Fibroblast of gingiva (primary cell): ENCODE measurements around the gene GOLGA8T.
"Not testable (repeated sequence)": the region's sequence is repeated elsewhere in the genome, so short reads cannot be mapped to it uniquely, and the experiment has no call there.

Experiments
- DNase-seq: peaks from one replicate; pipeline ENCODE4 v3.0.0-alpha.2; 2011; ENCODE audit warnings: low read depth

The GOLGA8T gene, protein sequence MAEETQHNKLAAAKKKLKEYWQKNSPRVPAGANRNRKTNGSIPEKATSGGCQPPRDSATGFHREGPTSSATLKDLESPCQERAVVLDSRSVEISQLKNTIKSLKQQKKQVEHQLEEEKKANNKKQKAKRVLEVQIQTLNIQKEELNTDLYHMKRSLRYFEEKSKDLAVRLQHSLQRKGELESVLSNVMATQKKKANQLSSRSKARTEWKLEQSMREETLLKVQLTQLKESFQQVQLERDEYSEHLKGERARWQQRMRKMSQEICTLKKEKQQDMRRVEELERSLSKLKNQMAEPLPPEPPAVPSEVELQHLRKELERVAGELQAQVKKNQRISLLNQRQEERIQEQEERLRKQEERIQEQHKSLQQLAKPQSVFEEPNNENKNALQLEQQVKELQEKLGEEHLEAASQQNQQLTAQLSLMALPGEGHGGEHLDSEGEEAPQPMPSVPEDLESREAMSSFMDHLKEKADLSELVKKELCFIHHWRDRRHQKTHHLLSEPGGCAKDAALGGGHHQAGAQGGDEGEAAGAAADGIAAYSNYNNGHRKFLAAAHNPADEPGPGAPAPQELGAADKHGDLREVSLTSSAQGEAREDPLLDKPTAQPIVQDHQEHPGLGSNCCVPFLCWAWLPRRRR

DNA sequence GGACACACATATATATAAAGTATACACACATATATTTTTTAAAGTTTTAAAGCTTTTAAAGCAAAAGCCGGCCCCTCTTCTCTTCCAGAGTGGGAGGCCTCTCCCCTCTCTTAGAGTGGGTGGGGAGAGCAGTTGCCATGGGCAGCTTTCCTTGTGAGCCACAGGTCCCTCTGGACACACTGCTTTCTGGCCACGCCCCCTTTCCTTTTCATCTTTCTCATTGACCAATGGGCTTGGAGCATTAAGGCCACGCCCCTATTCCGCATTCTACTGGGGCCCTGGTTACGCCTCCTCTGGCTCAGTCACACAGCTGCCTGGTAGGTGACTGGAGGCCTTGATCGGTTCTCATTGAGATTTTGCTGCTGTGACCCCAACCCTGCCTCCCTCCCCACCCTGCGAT, at the start of gene GOLGA8T:
Gene GOLGA8T (plus strand): TSS at position 301 of the 400 bp plus-strand sequence. CDS start 98 bp downstream, at position 399.
- DNase-seq = not testable (repeated sequence)

DNA sequence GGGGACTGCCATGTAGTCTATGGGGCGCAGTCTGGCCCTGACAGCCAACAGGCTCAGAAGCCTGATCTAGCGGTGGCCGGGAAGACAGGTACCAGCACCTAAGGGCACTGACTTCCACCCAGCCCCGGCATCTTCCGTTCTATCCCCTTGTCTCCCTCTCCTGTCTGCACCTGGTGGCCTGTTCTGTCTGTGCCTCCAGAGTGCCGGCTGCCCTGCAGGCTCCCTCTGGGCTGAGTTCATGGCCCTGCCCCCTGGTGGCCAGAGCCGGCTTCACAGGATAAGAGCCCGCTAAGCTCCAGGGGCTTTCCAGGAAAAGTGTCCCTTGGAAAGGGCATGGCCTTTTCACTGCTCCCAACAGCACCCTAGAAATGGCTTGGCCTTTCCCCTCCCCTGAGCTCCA, 37.0 kb upstream of the GOLGA8T start:
- DNase-seq = not testable (repeated sequence)

DNA sequence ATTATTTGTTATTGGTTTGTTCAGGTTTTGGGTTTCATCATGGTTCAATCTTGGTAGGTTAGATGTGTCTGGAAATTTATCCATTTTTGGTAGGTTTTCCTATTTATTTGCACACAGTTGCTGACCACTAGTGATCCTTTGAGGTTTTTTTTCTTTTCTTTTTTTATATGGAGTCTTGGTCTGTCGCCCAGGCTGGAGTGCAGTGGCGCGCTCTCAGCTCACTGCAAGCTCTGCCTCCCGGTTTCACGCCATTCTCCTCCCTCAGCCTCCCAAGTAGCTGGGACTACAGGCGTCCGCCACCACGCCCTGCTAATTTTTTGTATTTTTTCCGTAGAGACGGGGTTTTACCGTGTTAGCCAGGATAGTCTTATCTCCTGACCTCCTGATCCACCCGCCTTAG, 32.0 kb upstream of the GOLGA8T start:
- not testable (repeated sequence) for DNase-seq

DNA sequence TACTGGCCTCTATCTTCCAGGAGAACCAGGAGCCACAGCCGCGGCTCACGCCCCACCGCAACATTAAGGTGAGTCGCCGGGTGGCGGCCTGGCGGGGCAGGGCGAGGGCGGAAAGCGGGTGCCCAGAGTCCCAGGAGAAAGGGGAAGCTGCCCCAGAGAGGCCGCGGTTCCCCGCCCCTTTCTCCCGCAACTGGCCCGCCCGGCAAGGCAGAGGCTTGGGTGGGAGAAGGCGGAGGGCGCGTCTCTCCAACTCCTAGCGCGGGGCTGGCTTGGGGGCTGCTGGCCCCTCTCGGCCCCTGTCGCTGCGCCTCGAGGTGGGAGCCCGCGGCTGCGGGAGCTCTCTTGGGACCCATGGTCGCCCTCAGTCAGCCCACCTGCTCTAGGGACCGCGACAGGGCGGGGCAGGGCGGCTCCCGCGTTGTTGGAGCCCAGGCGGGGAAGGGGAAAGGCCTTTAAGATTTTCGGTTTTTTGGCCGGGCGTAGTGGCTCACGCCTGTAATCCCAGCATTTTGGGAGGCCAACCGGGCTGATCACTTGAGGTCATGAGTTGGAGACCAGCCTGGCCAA, 30.8 kb upstream of the GOLGA8T start:
- DNase-seq = not testable (repeated sequence)

DNA sequence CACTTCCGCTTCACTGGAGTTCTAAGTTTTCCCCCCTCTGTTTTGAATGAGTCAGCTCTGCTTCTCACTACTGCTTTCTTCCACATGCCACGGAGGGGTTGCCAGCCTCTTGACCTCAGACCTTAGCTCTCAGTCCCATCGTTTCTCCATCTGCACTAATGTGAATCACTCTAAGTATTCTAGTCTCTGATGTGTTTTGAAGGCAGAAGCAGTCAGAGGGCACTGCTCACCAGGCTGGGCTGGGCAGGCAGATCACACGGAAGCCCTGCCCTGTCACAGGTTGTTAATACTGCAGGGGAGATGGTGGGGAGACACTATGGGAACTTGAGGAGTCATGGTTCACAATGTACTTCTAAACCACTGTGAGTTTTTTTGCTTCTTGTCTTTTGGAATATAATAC, 24.3 kb upstream of the GOLGA8T start:
- not testable (repeated sequence) for DNase-seq

DNA sequence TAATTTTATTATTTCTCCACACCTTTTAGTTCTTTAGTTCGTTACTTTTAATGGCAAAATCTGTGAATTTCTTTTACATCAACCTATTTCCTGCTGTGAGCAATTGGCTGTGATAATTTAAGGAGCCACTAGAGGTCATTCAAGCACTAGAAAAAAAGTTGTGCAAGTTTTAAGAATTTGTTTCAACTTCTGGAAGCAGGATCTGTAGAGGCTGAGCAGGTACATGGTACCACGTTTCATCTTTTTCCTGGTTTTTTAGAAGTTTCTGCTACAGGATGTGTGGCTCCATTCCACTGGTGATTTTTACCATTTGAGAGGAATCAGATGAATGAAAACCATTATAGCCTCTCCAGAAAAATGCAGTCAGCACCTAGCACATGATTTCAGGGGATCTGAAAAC, 4.8 kb upstream of the GOLGA8T start:
- not testable (repeated sequence) for DNase-seq

DNA sequence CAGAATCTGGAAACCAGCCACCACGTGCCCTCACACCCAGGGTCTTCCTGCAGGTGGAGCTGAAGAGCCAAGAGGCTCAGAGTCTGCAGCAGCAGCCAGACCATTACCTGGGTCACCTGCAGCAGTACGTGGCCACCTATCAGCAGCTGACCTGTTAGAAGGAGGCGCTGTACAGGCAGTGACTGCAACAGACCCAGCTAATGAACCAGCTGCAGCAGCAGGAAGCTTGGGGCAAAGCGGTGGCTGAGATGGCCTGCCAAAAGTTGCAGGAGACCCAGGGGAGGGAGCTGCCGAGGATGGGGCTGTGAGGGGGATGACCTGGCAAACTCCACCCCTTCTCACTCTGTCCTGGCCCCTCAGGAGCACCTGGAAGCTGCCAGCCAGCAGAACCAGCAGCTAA, 8.4 kb downstream of the GOLGA8T start:
- DNase-seq = not testable (repeated sequence)

DNA sequence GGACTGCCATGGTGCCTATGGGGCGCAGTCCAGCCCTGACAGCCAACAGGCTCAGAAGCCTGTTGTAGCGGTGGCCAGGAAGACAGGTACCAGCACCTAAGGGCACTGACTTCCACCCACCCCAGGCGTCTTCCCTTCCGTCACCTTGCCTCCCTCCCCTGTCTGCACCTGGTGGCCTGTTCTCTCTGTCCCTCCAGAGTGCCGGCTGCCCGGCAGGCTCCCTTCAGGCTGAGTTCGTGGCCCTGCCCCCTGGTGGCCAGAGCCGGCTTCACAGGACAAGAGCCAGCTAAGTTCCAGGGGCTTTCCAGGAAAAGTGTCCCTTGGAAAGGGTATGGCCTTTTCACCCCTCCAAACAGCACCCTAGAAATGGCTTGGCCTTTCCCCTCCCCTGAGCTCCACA, 15.0 kb downstream of the GOLGA8T start:
- not testable (repeated sequence) for DNase-seq

DNA sequence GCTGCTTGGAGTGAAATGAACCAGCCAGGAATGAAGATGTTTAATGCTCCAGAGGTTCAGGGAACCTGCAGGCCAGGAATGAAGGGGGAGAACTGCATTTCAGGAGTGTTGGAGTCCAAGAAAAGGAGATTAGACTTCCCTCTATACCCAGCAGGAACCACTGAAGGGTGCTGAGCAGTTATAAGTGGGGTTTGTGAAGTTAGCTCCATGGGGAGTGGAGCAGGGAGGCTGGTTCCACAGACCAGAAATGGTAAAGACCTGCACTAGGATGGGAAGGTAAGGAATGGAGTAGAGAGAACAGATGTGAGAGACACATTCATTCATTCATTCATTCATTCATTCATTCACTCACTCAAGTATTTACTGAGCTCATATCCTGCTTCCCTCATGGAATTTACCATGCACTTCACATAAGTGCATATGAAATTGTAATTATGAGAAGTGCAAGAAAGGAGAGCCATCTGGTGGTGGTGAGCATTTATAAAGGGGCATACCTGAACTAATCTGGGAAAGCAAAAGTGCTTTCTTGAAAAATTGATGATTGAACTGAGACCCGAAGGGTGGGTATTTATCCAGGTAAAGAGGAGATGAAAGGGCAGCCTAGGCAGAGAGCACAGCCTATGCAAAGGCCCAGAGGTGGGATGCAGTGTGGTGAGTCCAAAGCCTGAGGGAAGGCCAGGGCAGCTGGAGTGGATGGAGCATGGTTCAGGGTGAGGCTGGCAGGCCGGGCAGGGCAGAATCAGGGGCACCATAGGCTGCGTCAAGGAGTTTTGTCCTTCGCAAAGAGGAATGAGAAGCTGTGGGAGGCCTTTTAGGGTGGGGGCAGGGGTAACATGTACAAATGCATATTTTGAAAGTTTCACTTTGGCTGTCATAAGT, 27.9 kb downstream of the GOLGA8T start:
- not testable (repeated sequence) for DNase-seq

DNA sequence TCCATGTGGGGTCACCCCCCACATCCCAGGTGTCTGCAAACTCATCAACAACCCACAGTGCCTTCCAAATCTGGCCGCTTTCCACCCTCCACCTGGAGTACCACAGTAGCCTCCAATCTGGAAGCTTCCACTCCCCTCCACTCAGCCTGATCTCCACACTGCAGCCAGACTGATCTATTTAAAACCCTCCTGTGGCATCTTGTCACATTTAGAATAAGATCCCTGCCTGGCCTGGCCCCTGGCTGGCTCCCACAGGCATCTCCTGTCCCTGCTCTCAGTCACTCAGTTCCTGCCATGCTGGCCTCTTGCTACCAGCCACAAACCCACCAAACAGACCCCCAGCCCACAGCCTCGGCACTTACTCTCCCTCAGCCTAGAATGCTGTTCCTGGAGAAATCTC, 28.9 kb downstream of the GOLGA8T start:
- DNase-seq = not testable (repeated sequence)

DNA sequence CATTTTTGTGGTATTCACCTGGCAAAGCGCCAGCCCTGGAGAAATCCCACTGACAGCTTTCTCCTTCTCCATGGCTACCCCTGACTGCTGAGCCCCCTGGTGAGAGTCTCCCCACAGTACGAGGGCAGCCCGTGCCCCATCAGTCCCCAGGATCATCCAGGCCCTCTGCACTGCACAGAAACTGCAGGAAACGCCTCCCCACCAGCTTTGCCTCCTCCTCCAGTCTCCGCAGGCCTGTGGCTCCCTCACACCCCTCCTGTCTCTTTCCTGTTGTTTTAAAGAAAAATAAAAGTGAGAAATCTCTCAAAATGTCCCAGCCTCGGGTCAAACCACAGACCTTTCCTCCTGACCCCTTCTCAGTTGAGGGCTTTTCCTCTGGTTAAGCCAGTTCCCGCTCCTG, 29.4 kb downstream of the GOLGA8T start:
- DNase-seq = not testable (repeated sequence)

DNA sequence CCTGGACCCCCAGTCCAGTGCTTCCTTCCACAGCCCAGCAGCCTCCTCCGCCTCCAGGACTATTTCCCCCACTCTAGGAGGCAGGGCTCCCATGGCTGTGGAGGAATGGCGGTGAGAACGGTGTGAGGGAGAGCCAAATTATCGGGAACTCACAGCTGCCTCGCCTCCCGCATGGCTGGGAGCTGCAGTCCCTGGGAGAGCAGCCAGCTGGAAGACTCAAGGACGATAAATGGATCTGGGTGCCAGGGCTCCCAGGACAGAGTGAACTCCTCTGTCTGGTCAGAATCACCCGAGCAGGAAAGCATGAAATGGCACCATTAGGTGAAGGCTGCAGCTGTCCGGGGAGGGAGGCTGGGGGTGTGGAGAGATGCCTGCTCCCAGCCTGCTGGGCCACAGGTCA, 32.6 kb downstream of the GOLGA8T start:
- not testable (repeated sequence) for DNase-seq

DNA sequence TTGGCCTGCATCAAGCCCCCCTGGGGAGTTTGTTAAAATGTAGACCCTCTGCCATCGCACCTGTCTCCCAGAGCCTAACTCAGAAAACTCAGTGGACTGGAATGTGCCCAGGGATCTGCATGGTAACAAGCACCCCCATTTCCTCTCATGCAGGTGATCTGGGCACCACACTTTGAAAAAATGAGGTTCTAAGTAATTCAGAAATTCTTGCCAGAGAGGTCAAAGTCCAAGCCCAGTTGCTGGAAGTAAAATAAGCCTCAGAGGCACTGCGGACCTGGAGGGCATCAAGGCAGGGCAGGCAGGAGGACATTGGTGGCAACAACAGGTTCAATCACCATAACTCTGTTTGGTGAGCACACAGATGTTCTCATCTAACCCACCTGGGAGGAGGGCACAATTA, 33.0 kb downstream of the GOLGA8T start:
- not testable (repeated sequence) for DNase-seq

DNA sequence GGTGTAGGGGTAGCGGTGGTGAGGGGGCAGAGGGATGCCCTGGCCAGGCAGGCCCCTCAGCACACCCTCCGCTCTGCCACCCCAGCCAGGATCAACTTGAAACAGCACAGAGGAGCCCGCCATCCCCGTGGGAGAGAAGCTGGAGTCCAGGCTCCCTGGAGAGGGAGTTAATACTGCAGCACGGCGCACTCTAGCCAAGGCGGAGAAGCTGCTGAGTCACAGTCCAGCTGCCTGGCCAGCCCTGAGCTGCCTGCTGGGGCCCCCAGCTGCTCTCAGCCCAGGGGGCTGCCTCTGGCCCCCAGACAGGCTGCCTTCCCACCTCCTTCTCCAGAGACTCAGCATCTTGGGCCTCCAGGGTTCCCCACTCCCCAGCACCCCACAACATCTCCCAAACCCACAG, 36.6 kb downstream of the GOLGA8T start:
- DNase-seq = not testable (repeated sequence)

DNA sequence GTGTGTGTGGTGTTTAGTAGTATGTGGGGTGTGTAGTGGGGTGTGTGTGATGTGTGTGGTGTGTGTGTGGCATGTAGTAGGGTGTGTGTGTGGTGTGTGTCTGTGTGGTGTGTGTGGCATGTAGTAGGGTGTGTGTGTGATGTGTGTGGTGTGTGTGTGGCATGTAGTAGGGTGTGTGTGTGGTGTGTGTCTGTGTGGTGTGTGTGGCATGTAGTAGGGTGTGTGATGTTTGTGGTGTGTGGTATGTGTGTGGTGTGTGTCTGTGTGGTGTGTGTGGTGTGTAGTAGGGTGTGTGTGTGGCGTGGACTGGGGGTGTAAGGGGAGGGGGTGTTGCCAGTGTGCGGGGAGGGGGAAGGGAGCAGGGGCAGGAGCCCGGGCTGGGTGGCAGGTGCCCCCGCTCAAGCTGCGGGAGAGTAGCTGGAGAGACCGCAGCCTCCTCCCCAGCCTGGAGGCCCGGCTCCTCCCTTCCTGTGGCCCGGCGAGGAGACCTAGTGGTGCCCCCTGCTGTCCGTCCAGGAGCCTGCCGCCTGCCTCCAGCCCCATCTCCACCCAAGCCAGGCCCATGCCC, 38.3 kb downstream of the GOLGA8T start:
- peak; percentile 1 for DNase-seq

DNA sequence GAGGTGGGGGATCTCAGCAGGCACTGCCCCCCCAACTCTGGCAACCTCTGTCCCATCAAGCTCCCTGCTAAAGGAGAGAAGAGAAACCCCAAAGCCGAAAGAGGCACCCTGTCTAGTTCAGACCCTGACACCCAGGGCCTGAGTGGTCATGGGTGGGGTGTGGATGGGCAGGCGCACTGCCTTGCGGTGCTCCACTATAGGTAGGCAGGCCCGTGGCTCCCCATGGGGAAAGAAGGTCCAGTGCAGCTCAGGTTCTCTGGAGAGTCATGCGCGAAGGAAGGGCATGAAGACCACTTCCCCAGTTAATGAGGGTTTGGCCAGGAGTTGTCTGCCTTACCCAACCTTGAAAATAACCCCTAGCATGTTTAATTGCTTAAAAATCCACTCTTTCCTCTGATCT, 40.4 kb downstream of the GOLGA8T start:
- not testable (repeated sequence) for DNase-seq

DNA sequence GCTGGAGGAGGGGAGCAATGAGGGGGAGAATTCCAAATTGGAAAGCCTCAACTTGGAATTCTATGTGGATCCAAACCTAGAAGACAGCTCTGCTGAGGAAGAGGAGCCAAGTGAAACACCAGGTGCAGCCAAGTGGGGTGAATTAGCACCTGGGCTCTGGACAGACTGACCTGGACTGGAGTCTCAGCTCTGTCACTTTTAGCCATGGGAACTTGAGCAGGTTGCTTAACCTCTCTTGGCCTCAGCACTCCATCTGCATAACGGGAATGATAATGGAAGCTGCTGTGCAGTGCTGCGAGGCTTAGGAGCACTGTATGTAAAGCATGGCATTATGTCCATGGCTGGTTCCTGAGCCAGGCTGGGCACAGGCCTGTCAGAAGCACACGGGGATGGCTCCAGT, 41.8 kb downstream of the GOLGA8T start:
- DNase-seq = not testable (repeated sequence)

DNA sequence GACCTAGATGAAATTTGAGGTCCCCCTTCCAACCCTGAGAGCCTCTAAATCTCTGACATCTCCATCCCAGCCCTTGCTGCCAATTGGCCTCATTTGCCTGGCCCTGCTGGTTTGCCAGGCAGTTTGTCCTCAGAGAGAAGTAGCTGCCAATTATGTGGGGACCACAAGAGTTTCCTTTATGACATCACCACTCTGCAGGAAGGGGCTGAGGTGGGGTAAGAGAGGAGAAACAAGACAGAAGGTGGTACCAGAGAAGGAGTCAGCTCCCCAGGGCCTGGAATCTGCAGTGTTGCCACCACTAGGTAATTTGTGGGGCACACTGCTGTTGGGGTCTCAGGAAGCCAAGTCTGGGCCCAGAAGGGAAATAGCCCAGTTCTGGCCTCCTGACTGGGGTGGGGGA, 45.0 kb downstream of the GOLGA8T start:
- not testable (repeated sequence) for DNase-seq

DNA sequence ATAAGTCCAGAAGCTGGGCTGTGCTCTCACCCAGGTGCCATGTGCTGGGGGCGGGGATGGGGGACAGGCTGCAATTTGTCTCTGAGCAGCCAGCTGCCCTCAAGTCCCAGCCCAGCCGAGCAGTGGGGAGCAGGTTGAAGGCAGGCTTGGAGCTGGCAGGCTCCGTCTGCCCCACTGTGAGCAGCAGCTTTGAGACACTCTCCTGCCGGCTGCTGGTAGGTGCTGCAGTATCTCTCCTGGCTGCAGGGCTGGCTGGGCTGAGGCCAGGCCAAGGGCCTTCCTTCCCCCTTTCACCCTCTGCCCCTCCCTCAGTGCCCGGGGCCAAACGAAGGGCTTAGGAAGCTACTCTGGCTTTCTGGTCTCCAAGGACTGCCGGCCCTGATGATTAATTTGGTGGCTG, 50.6 kb downstream of the GOLGA8T start:
- not testable (repeated sequence) for DNase-seq

DNA sequence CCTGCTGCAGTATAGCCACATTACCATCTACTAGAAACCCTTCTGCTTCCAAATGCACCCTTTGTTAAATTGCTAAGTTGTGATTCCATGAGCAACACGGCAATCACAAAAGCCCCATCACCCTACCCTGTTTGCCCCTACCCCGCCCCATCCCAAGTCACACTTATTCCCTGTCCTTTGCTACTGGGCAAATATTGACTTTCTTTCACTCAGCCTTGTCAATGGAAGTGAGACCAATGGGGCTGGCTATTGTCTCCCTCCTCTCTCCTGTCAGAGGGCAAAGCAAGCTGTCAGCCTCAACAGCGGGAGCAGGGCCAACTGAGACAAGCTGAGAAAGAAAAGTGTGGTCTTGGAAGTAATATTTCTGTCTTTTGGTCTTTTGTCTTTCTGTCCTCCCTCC, 52.6 kb downstream of the GOLGA8T start:
- DNase-seq = not testable (repeated sequence)

DNA sequence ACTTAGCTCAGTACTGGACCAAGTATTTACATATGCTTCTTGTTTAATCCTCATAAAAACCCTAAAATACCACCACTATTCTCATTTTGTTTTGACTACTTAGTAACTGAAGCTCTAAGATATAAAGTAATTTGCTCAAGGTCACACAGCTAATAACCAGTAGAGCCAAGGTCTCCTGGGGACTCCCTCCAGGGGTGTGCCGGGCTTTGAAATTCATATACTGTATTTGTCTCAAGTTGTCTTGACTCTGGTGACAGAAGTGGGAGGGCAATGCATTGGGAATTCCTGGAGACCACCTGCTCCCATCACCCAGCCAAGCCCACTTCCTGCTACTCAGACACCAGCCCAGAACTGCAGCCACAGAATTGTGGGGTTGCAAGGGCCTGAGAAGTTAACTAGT, 54.9 kb downstream of the GOLGA8T start:
- not testable (repeated sequence) for DNase-seq

DNA sequence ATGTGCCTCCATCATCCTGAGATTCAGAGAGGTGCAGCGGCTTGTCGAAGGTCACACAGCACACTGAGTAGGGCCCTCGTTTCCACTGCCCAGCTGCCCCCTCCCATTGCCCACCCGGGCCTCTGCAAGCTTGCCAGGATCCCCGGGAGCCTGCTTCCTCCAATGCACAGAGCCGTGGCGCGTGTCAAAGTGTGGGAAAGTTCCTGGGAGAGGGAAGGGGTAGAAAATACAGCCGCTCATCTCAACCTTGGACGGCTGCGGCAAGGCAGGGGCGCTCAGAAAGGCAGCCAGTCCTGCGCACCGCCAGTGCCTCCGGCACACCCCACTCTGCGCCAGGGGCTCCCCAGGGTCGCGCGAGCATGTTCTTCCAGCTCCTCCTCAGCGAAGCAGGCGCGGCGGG, 56.3 kb downstream of the GOLGA8T start:
- not testable (repeated sequence) for DNase-seq
